Esophagus squamous epithelium (tissue), 5 donors: Measurements from ENCODE around the gene FGD4. TPM values are rescaled to one million over a fixed set of nuclear protein-coding genes. Genes with fewer than 3 reads are reported as not detected.

Experiments
- DNase-seq: peaks from one replicate; lab custom pipeline; 2025; lab: John Stamatoyannopoulos, UW
- H3K27ac ChIP-seq, 4 donors: fragments of 200-600 bp; sonication (generic); one replicate each; pipeline ENCODE4 v1.5.1; 2016 to 2019; ENCODE audit warnings: mild to moderate bottlenecking in 1 of 4
- H3K27me3 ChIP-seq, 4 donors: fragments of 200-600 bp; sonication (generic); 1 replicate in 3 of 4; 2 replicates in 1 of 4; pipeline versions ENCODE4 v1.5.1 to v1.6.0; 2017 to 2021; ENCODE audit warnings: antibody characterized with exemption in 1 of 4
- H3K36me3 ChIP-seq, 3 donors: fragments of 200-600 bp; sonication (generic); one replicate each; pipeline ENCODE4 v1.5.1; 2016 to 2019
- H3K4me1 ChIP-seq, 3 donors: fragments of 200-600 bp; sonication (generic); one replicate each; pipeline ENCODE4 v1.5.1; 2017 to 2019
- H3K4me3 ChIP-seq, 4 donors: fragments of 200-600 bp; sonication (generic); 1 replicate in 3 of 4; 2 replicates in 1 of 4; pipeline ENCODE4 v1.5.1; 2016 to 2019; ENCODE audit warnings: mild to moderate bottlenecking in 2 of 4, moderate library complexity in 1 of 4
- H3K9me3 ChIP-seq, 3 donors: fragments of 200-600 bp; sonication (generic); one replicate each; pipeline ENCODE4 v1.5.1; 2016 to 2019
- CTCF ChIP-seq, 6 experiments: fragments of 450-650 bp in 4 of 6; fragments of 200-600 bp in 2 of 6; sonication (generic) in 2 of 6; IDR thresholded peaks; one replicate each; pipeline ENCODE4 v1.5.1; 2016 to 2019; ENCODE audit warnings: antibody characterized with exemption in 6 of 6, mild to moderate bottlenecking in 4 of 6, moderate library complexity in 4 of 6
- POLR2A ChIP-seq, 4 donors: fragments of 450-650 bp; IDR thresholded peaks; one replicate each; pipeline ENCODE4 v1.6.1; 2017; ENCODE audit warnings: antibody characterized with exemption in 4 of 4, mild to moderate bottlenecking in 4 of 4, moderate library complexity in 3 of 4
- WGBS, 2 donors: methylation state at CpG; one replicate each; pipeline ENCODE4 v1.1.5; 2018; 5-methylcytosine and 5-hydroxymethylcytosine counted together
- intact Hi-C: fragments of 100-400 bp; cut with DNase I; formaldehyde crosslinking; loops from one replicate; pipeline ENCODE4 v1.15.0; 2022
- total RNA-seq, 4 donors: library from RNA; depleted of rRNA; stranded (reverse); fragments of >200 nt; gene quantifications; one replicate each; pipeline ENCODE4 v1.1.0, GENCODE V29; 2016
- donor health status: DM: yes; HTN: yes; CAD: no.

Gene FGD4
- total RNA-seq, 4 donors from 2014 or later = 17.0 to 49.8 (median 25.6) TPM

GRCh38 chr12:32533971-32534590 lies 134.7 kb downstream of the FGD4 start:
- intact Hi-C loops = no loop called here
- TF ChIP-seq POLR2A (IDR thresholded peaks at IDR 0.05) = peak in 2 of 4 donors; percentile 18 to 54
- TF ChIP-seq CTCF (IDR thresholded peaks at IDR 0.05) = no peak
- DNase-seq = peak; percentile 5
- Histone ChIP-seq H3K27me3 (no peaks in the 10 kb centered on the region), H3K9me3 (no peaks in the 10 kb centered on the region), H3K27ac (peak overlapping the region; percentile 31 to 82 (median 80)), H3K4me3 (peak overlapping the region; percentile 8 to 64 (median 34)), H3K36me3 (peaks cover 0 to 4% (median 0%) of the 10 kb centered on the region in 3 donors), H3K4me1 (peaks cover 0 to 60% (median 14%) of the 10 kb centered on the region in 3 donors)
- WGBS, 2 donors = 4 to 12% methylated on average over 6 of the region's 6 CpGs

GRCh38 chr12:32534698-32535097 lies 135.3 kb downstream of the FGD4 start:
- no peak for TF ChIP-seq CTCF (IDR thresholded peaks at IDR 0.05)
- TF ChIP-seq POLR2A (IDR thresholded peaks at IDR 0.05) = no peak
- peak overlapping the region; percentile 8 to 64 (median 34) for H3K4me3 ChIP-seq
- H3K4me1 ChIP-seq = peaks cover 0 to 60% (median 14%) of the 10 kb centered on the region in 3 donors
- WGBS, 2 donors = 27% methylated on average over 1 of the region's 1 CpG
- peak overlapping the region; percentile 31 to 82 (median 80) for H3K27ac ChIP-seq
- intact Hi-C loops = no loop called here
- H3K36me3 ChIP-seq = no peaks in the 10 kb centered on the region
- H3K27me3 ChIP-seq = no peaks in the 10 kb centered on the region
- DNase-seq = no peak
- H3K9me3 ChIP-seq = no peaks in the 10 kb centered on the region

GRCh38 chr12:32535288-32535999 lies 136.1 kb downstream of the FGD4 start:
- WGBS, 2 donors = 8 to 14% methylated on average over 5 to 6 of the region's 6 CpGs

GRCh38 chr12:32536000-32536345 lies 136.6 kb downstream of the FGD4 start:
- Histone ChIP-seq H3K4me3 (peak overlapping the region in 3 of 4 donors; percentile 30 to 64 (median 37)), H3K27ac (peak overlapping the region; percentile 31 to 82 (median 80)), H3K9me3 (no peaks in the 10 kb centered on the region), H3K4me1 (peaks cover 0 to 69% (median 14%) of the 10 kb centered on the region in 3 donors), H3K27me3 (no peaks in the 10 kb centered on the region), H3K36me3 (no peaks in the 10 kb centered on the region)
- DNase-seq = no peak
- 31 to 57% methylated on average over 1 of the region's 1 CpG for WGBS, 2 donors
- intact Hi-C loops = no loop called here
- TF ChIP-seq POLR2A (IDR thresholded peaks at IDR 0.05) = no peak
- no peak for TF ChIP-seq CTCF (IDR thresholded peaks at IDR 0.05)

More at GRCh38 chr12:32535288-32535999, 136.1 kb downstream of the FGD4 start:
- H3K36me3 ChIP-seq = no peaks in the 10 kb centered on the region
- H3K4me3 ChIP-seq = peak overlapping the region; percentile 8 to 64 (median 34)
- peak overlapping the region; percentile 31 to 82 (median 80) for H3K27ac ChIP-seq
- no peaks in the 10 kb centered on the region for H3K27me3 ChIP-seq
- H3K9me3 ChIP-seq = no peaks in the 10 kb centered on the region
- no peak for DNase-seq
- TF ChIP-seq POLR2A (IDR thresholded peaks at IDR 0.05) (no peak), CTCF (IDR thresholded peaks at IDR 0.05) (no peak)
- peaks cover 0 to 64% (median 14%) of the 10 kb centered on the region in 3 donors for H3K4me1 ChIP-seq
- intact Hi-C loops = no loop called here
